Muscle of leg (tissue), 11 donors: ENCODE data around the gene SMAD3. TPM values are rescaled to one million over a fixed set of nuclear protein-coding genes. Genes with fewer than 3 reads are reported as not detected.

Experiments
- DNase-seq: peaks from one replicate; pipeline ENCODE4 v3.0.0; 2013
- H3K27ac ChIP-seq: one replicate; pipeline ENCODE4 v1.5.1; 2013; ENCODE audit warnings: mild to moderate bottlenecking, low read length, control low read depth
- H3K27me3 ChIP-seq: one replicate; pipeline ENCODE4 v1.6.1; 2013; ENCODE audit warnings: low read length; ENCODE audit not compliant: control insufficient read depth, insufficient read depth
- H3K36me3 ChIP-seq: one replicate; pipeline ENCODE4 v1.6.1; 2013; ENCODE audit warnings: low read length; ENCODE audit not compliant: control insufficient read depth, insufficient read depth
- H3K4me1 ChIP-seq: one replicate; pipeline ENCODE4 v1.6.1; 2013; ENCODE audit warnings: low read length; ENCODE audit not compliant: control insufficient read depth, insufficient read depth
- H3K4me3 ChIP-seq: one replicate; pipeline ENCODE4 v1.5.1; 2013; ENCODE audit warnings: low read length, control low read depth
- H3K9me3 ChIP-seq: replicated peaks from 2 replicates; pipeline ENCODE4 v1.6.1; 2013; ENCODE audit warnings: low read depth, low read length; ENCODE audit not compliant: control insufficient read depth
- WGBS: methylation state at CpG from one replicate; pipeline ENCODE4 v1.1.5; 2013; ENCODE audit warnings: missing lambda C conversion rate; ENCODE audit not compliant: insufficient coverage; 5-methylcytosine and 5-hydroxymethylcytosine counted together
- polyA plus RNA-seq, 8 donors: library from polyadenylated mRNA; unstranded; fragments of 120-200 nt; gene quantifications; one replicate each; pipeline versions ENCODE4 v1.2.1 to v1.2.3, GENCODE V29; 2013; ENCODE audit warnings: inconsistent platforms in 1 of 8, low replicate concordance in 1 of 8; ENCODE audit not compliant: insufficient read length in 8 of 8, insufficient read depth in 1 of 8
- total RNA-seq: library from RNA; stranded (reverse); fragments of 120-200 nt; gene quantifications from one replicate; pipeline ENCODE4 v1.2.4, GENCODE V29; 2013

The SMAD3 gene
- total and polyA plus RNA-seq, 9 donors, result 18.3 to 34.0 (median 25.8) TPM

- peak overlapping the region; percentile 38 for H3K27ac ChIP-seq
- no CpG with 5 or more reads among the region's 1 CpG for whole genome bisulfite sequencing
These were observed 71.9 kb downstream of the SMAD3 start for GRCh38 chr15:67137319-67137718.

GRCh38 chr15:67137951-67138848 is 72.8 kb downstream of the SMAD3 start:
- Histone ChIP-seq H3K27ac (peak overlapping the region; percentile 56), H3K4me3 (no peak overlapping the region), H3K27me3 (no peaks in the 10 kb centered on the region), H3K9me3 (no peaks in the 10 kb centered on the region), H3K4me1 (peaks cover 71% of the 10 kb centered on the region), H3K36me3 (no peaks in the 10 kb centered on the region)
- DNase-seq, result no peak
- WGBS, result no CpG with 5 or more reads among the region's 17 CpGs

More at GRCh38 chr15:67137319-67137718, 71.9 kb downstream of the SMAD3 start:
- no peak overlapping the region for H3K4me3 ChIP-seq
- H3K9me3 ChIP-seq, result no peaks in the 10 kb centered on the region
- no peak for DNase-seq
- no peaks in the 10 kb centered on the region for H3K36me3 ChIP-seq
- H3K4me1 ChIP-seq, result peaks cover 68% of the 10 kb centered on the region
- no peaks in the 10 kb centered on the region for H3K27me3 ChIP-seq

GRCh38 chr15:67138891-67139855 is 73.8 kb downstream of the SMAD3 start:
- H3K27me3 ChIP-seq, result no peaks in the 10 kb centered on the region
- no peaks in the 10 kb centered on the region for H3K9me3 ChIP-seq
- peak; percentile 83 for DNase-seq
- 40% methylated on average over 2 of the region's 11 CpGs for WGBS
- peak overlapping the region; percentile 56 for H3K27ac ChIP-seq
- H3K36me3 ChIP-seq, result no peaks in the 10 kb centered on the region
- peaks cover 63% of the 10 kb centered on the region for H3K4me1 ChIP-seq
- H3K4me3 ChIP-seq, result no peak overlapping the region

- no peaks in the 10 kb centered on the region for H3K36me3 ChIP-seq
- H3K4me3 ChIP-seq, result no peak overlapping the region
- H3K27ac ChIP-seq, result no peak overlapping the region
- no peaks in the 10 kb centered on the region for H3K27me3 ChIP-seq
- 54% methylated on average over 7 of the region's 9 CpGs for WGBS
- H3K9me3 ChIP-seq, result no peaks in the 10 kb centered on the region
- no peak for DNase-seq
- H3K4me1 ChIP-seq, result peaks cover 62% of the 10 kb centered on the region
These were observed 74.9 kb downstream of the SMAD3 start for GRCh38 chr15:67140078-67140833.

- Histone ChIP-seq H3K27me3 (no peaks in the 10 kb centered on the region), H3K4me3 (no peak overlapping the region), H3K4me1 (peaks cover 77% of the 10 kb centered on the region), H3K9me3 (no peaks in the 10 kb centered on the region), H3K36me3 (no peaks in the 10 kb centered on the region), H3K27ac (no peak overlapping the region)
- DNase-seq, result no peak
- 43% methylated on average over 2 of the region's 7 CpGs for WGBS
These were observed 76.8 kb downstream of the SMAD3 start for GRCh38 chr15:67142092-67142766.

GRCh38 chr15:67142767-67143100 is 77.3 kb downstream of the SMAD3 start:
- Histone ChIP-seq H3K4me3 (no peak overlapping the region), H3K4me1 (peaks cover 80% of the 10 kb centered on the region), H3K9me3 (no peaks in the 10 kb centered on the region), H3K36me3 (no peaks in the 10 kb centered on the region), H3K27me3 (no peaks in the 10 kb centered on the region), H3K27ac (no peak overlapping the region)
- 36% methylated on average over 3 of the region's 6 CpGs for WGBS
- DNase-seq, result no peak

GRCh38 chr15:67143646-67144045 is 78.2 kb downstream of the SMAD3 start:
- no peak overlapping the region for H3K4me3 ChIP-seq
- 100% methylated on average over 5 of the region's 6 CpGs for WGBS
- H3K27me3 ChIP-seq, result no peaks in the 10 kb centered on the region
- no peak overlapping the region for H3K27ac ChIP-seq
- H3K4me1 ChIP-seq, result peaks cover 80% of the 10 kb centered on the region
- no peak for DNase-seq
- no peaks in the 10 kb centered on the region for H3K36me3 ChIP-seq
- no peaks in the 10 kb centered on the region for H3K9me3 ChIP-seq

- Histone ChIP-seq H3K9me3 (no peaks in the 10 kb centered on the region), H3K36me3 (no peaks in the 10 kb centered on the region), H3K4me1 (peaks cover 77% of the 10 kb centered on the region), H3K4me3 (no peak overlapping the region), H3K27ac (no peak overlapping the region), H3K27me3 (no peaks in the 10 kb centered on the region)
- no peak for DNase-seq
- WGBS, result 56% methylated on average over 3 of the region's 7 CpGs
These were observed 79.4 kb downstream of the SMAD3 start for GRCh38 chr15:67144609-67145311.

- H3K27ac ChIP-seq, result no peak overlapping the region
- no peaks in the 10 kb centered on the region for H3K9me3 ChIP-seq
- no peak for DNase-seq
- peaks cover 79% of the 10 kb centered on the region for H3K4me1 ChIP-seq
- H3K27me3 ChIP-seq, result no peaks in the 10 kb centered on the region
- no peaks in the 10 kb centered on the region for H3K36me3 ChIP-seq
- no peak overlapping the region for H3K4me3 ChIP-seq
- WGBS, result 100% methylated on average over 1 of the region's 4 CpGs
These were observed 79.9 kb downstream of the SMAD3 start for GRCh38 chr15:67145312-67145610.
